GM12864 (cell line): ENCODE measurements around the gene DIP2C.

ENCODE experiments used
- DNase-seq: peaks from one replicate; pipeline ENCODE4 v3.0.0-alpha.2; 2011; ENCODE audit warnings: low read depth
- H3K4me3 ChIP-seq: 2 replicates; pipeline ENCODE4 v1.5.1; 2011; ENCODE audit warnings: mild to moderate bottlenecking, low read depth, low read length, control low read depth
- TF ChIP-seq, protein P1 (sequence below): IDR thresholded peaks from 2 replicates; pipeline ENCODE4 v1.5.1; 2011; ENCODE audit warnings: low read depth, mild to moderate bottlenecking, moderate library complexity, low read length, control low read depth, inconsistent platforms; ENCODE audit errors: missing control alignments

DIP2C gene

DNA sequence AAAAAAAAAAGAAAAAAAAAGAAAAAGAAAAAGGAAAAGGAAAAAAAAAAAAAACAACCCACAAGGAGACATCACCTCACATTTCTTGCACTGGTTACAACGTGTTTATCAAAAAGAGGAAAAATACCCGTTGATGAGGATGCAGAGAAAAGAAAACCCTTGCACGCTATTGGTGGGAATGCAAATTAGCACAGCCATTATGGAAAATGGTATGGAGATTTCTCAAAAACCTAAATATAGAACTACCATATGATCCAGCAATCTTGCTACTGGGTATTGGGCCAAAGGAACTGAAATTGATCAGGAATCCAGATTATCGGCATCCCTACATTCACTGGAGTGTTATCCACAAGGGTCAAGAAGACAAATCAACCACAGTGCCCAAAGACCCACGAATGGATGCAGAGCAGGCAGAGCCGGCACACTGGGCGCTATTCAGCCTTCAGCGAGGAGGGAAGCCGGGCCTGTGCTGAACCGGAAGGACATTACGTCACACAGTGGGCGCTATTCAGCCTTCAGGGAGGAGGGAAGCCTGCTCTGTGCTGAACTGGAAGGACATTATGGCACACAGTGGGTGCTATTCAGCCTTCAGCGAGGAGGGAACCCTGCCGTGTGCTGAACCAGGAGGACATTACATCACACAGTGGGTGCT is 295.6 kb downstream of the DIP2C start:
- no peak for DNase-seq
- TF ChIP-seq, protein P1, sequence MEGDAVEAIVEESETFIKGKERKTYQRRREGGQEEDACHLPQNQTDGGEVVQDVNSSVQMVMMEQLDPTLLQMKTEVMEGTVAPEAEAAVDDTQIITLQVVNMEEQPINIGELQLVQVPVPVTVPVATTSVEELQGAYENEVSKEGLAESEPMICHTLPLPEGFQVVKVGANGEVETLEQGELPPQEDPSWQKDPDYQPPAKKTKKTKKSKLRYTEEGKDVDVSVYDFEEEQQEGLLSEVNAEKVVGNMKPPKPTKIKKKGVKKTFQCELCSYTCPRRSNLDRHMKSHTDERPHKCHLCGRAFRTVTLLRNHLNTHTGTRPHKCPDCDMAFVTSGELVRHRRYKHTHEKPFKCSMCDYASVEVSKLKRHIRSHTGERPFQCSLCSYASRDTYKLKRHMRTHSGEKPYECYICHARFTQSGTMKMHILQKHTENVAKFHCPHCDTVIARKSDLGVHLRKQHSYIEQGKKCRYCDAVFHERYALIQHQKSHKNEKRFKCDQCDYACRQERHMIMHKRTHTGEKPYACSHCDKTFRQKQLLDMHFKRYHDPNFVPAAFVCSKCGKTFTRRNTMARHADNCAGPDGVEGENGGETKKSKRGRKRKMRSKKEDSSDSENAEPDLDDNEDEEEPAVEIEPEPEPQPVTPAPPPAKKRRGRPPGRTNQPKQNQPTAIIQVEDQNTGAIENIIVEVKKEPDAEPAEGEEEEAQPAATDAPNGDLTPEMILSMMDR, result no peak
- H3K4me3 ChIP-seq, result no peak overlapping the region

- no peak overlapping the region for H3K4me3 ChIP-seq
- TF ChIP-seq, protein P1, result no peak
- no peak for DNase-seq
These were observed 296.2 kb downstream of the DIP2C start for GRCh38 chr10:393106-393745.

GRCh38 chr10:392705-393037 is 296.8 kb downstream of the DIP2C start:
- no peak overlapping the region for H3K4me3 ChIP-seq
- DNase-seq, result no peak
- TF ChIP-seq, protein P1, result no peak

DNA sequence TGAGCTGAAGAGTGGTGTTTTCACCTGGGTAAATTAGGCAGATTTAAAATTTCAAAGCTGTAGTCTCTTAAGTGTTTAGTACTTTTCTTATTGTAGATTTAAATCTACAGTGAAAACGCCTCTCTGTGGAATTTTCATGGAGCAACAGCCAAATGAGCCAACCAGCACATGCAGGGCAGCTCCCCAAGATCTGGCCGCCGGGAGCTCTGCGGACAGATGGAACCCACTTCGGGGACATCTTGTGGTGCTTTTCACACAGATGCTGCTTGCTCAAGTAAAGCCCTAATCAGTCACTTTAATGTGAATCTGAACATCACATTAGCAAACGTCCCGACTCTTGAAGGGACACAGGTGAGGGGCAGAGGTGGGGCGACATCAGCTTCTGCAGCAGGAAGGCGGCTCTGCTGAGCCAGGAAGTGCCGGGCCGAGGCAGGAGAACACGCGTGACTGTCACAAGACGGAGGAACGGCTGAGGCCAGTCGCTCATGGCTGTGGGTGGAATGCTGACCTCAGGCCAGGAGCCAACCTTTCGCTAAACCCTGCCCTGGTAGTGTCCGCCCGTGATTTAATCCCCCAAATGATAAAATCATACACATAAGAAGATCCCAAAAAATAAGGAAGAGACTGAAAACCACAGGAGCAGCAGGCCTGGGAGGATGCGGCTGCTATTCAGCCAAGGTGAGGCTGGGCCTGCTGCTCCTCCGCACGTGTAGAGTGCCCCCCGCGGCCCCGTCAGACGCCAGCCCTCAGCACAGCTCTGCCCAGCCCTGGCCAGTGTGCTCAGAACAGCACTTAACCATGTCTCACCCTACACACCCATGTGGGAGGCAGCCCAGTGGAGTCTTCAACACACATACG is 297.4 kb downstream of the DIP2C start:
- TF ChIP-seq, protein P1, result no peak
- no peak for DNase-seq
- no peak overlapping the region for H3K4me3 ChIP-seq

DNA sequence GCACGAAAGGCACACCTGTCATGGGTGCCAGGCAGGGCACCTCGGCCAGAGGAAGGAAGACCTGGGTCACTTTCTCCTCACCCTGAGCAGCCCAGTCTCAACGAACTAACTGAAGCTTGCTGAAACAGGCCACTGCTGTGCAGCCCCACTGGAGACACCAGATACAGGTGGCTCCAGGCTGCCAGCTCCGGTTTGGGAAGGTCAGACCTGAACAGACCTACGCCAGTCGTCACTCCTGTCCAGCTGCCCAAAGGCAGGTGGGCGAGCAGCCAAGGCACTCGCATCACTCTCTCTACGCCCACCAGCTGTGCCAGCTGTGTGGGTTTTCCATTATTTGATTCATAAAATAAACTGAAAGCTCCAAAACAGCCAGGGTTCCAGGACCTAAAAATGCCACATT is 298.2 kb downstream of the DIP2C start:
- no peak overlapping the region for H3K4me3 ChIP-seq
- no peak for DNase-seq
- TF ChIP-seq, protein P1, result no peak

- TF ChIP-seq, protein P1, result no peak
- no peak for DNase-seq
- no peak overlapping the region for H3K4me3 ChIP-seq
These were observed 298.9 kb downstream of the DIP2C start for GRCh38 chr10:390449-391100.
